Femur (tissue), 1 donor: ENCODE results near the gene UBXN11.

Experiments used
- DNase-seq: peaks from one replicate; pipeline ENCODE4 v3.0.0-alpha.2; 2017

Gene UBXN11

DNA sequence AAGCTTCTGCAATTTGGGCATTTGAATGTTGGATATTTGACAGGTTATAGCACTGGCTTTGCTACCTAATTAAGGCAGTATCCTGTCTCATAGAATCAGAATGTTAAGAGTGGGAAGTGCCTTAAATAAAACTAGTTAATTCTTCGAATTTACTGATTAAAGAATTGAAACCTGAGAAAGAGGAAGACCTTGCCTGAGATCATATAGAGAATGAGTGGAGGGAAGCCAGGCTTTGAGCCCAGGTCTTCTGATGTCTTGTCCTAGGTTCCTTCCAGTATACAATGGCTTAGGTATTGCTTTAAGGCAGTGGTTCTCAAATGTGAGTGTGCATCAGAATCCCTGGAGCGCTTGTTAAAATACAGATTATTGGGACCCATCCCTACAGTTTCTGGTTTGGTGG is 47.4 kb downstream of the UBXN11 start:
- DNase-seq = no peak

DNA sequence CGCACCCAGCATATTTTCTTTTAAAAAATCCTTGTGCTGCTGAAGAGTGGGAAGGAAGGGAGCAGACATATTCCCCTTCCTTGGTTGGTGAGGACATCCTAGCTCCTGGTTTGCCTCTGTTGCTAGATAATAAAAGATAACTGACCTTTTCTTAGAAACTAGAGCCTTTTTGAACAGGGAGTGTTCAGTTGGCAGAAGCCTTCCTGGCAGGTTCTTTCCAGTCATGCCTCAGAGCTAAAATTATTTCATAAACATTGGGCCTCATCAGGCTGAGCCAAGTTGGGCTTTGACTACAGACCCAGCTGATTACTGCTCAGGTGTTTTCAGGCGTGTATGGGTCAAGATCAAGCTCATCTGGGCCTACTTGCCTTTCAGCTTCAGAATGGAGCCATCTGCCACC is 49.2 kb downstream of the UBXN11 start:
- no peak for DNase-seq

DNA sequence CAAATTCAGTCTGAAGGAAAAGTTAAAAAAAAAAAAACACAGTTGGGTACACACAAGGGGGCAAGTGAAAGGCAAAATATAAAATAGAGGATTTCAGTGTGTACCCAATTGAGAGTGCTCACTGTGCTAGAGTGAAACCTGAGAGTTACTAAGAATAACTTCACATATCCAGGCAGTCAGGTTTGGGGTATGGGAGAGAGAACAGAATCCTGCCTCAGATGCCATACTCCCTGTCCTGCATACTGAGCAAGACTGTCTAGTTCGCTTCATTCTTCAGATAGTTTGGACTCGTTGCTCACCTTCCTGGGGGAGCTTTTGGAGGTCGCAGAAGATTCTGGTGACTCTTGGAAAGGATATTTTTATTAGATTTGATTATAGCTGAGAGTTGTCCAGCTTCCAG is 52.0 kb downstream of the UBXN11 start:
- no peak for DNase-seq

DNA sequence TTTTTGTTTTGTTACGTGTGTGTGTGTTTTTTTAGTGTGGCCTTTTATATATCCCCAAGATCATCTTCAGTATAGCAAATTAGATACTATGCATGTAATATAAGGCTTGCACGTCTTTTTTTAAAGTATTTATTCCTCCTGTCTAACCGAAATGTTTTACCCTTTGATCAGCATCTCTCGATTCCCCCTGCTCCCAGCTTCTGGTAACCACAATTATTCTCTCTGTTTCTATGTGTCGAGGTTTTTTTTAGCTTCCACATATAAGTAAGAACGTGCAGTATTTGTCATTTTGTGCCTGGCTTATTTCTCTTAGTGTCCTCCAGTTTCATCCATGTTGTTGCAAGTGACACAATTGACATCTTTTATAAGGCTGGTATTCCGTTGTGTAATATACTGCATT is 53.7 kb downstream of the UBXN11 start:
- DNase-seq = no peak

DNA sequence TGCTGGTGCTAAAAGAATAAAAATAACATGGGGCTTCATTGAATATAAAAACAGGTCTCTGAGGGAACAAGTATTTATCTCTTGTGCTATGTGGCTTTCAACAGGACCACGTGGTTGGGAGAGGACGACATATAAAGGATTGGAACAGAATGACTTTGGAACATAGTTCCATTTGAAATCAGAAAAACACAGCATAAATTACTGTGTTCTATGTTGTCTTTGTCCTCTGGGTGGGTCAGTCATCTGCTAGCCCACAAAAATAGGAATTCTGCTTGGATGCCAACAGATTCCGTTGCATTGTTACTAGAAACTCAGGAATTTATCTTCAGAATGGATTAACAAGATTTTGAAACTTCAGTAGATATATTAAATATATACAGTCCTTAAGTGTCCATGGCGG is 66.5 kb downstream of the UBXN11 start:
- no peak for DNase-seq

DNA sequence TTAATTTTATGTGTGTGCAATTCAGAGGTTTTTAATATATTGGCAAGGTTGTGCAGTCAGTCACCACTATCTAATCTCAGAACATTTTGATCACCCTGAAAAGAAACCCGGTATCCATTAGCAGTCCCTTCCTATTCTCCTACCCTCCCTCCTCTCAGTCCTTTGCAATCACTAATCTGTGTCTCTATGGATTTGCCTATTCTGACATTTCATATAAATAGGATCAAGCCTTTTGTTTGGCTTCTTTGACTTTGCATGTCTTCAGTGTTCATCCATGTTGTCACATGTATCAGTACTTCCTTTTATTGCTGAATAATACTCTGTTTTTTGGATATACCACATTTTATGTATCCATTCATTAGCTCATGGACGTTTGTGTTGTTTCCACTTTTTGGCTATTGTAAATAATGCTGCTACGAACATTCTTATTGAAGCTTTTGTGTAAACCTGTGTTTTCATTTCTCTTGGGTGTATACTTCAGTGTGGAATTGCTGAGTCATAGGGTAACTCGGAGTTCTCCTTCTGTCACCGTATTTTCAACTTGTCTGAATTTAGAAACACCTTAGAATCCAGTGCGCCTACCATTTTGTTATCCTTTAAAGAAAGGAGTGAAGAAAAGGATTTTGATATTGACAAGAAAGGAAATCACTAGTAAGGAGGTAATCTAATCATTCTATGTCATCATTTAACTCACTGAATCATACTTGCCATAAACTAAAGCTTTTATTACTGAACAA is 69.0 kb downstream of the UBXN11 start:
- no peak for DNase-seq

DNA sequence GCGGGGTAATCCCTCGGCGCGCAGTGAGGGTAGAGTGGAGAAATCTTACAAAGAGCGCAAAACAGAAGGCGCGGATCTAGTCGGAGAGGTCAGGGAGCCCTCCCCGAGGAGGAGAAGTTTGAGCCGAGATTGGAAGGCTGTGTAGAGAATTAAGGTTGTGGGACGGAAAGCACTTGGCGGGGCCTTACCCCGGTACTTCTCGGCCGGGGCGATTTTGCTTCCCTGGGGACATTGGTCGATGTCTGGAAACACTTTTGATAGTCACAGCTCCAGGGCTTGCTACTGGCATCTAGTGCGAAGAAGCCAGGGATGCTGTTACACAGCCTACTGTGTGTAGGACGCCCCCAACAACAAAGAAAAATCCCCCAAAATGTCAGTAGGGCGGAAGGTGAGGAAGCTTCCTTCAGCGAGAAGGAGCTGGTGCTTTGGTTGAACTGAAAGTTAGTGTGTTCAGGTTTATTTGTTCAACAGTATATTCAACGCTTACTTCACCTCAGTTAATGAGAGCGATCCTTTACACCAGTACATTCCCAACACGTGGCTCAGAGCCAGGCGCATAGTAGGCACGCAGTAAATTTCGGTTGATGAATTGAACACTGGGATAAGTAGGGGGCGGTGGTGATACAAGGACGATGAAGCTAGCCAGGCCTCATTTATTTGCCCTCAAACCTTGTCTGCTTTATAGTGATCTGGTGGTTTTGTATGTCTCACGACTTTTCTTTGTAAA is 71.6 kb downstream of the UBXN11 start:
- peak; percentile 35 for DNase-seq

DNA sequence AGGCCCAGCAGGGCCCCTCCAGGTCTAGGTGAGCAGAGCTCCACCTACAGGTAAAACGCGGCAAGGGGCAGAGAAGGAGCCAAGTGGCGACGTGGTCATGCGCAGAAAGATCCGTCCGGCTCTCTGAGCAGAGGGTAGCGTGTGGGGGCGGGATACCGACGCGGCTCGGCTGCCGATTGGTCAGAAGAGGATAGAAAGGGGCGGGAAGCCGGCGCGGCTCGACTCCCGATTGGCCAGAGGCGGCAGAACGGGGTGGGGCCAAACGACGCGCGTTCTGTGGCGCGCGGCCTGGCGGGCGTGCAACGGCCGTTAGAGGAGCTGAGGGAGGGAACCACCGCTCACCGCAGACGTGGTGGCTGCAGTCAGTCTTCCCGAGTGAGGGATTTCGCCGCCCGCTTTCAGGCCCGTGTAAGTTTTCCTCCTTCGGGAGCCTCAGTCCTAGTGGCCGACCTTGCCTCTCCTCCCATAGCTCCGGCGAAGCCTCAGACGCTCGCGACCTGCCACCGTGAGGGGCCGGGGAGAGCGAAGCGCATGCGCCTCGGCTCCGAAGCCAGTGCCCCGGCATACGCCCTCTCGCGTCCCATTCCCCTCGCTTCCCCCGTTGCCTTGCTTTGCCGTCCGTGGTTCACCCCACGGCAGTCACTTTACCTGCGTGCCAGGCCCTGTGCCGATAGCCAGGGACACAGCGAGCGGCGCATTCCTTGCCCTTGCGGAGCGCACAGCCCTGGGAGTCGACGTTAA is 72.4 kb downstream of the UBXN11 start, which contains the start of gene CEP85:
CEP85 (plus strand) TSS at position 298 of the 741 bp plus-strand sequence. CDS start 5,584 bp downstream, outside the sequence.
- DNase-seq = peak; percentile 98
